Keratinocyte (primary cell): ENCODE measurements around the gene CSMD2. TPM values are rescaled to one million over a fixed set of nuclear protein-coding genes. Genes with fewer than 3 reads are reported as not detected.

Experiments
- DNase-seq: peaks from one replicate; pipeline ENCODE4 v3.0.0-alpha.2; 2011; ENCODE audit warnings: low read depth, missing footprints, low spot score
- FAIRE-seq: peaks from 2 replicates; lab custom pipeline; 2011; peaks lifted over from hg19 to GRCh38; lab: Jason Lieb, UNC
- H2AFZ ChIP-seq: 2 replicates; pipeline ENCODE4 v1.6.0; 2012; ENCODE audit warnings: low read length, control low read depth, inconsistent platforms; ENCODE audit not compliant: control insufficient read depth
- H3K27ac ChIP-seq: 2 replicates; pipeline ENCODE4 v1.5.1; 2011; ENCODE audit warnings: low read length; ENCODE audit not compliant: control insufficient read depth, insufficient read depth
- H3K27me3 ChIP-seq: 3 replicates; pipeline ENCODE4 v1.6.0; 2011; ENCODE audit warnings: low read length; ENCODE audit not compliant: control insufficient read depth, insufficient read depth; ENCODE audit errors: extremely low read depth
- H3K36me3 ChIP-seq, 2 experiments: 2 replicates in 1 of 2; 3 replicates in 1 of 2; pipeline ENCODE4 v1.5.1; 2011; ENCODE audit warnings: low read length in 2 of 2, mild to moderate bottlenecking in 1 of 2; ENCODE audit not compliant: control insufficient read depth in 2 of 2, insufficient read depth in 2 of 2; ENCODE audit errors: extremely low read depth in 1 of 2
- H3K4me1 ChIP-seq: 3 replicates; pipeline ENCODE4 v1.5.1; 2011; ENCODE audit warnings: low read length; ENCODE audit not compliant: control insufficient read depth, insufficient read depth; ENCODE audit errors: extremely low read depth
- H3K4me2 ChIP-seq: 3 replicates; pipeline ENCODE4 v1.6.0; 2011; ENCODE audit warnings: low read depth, low read length; ENCODE audit not compliant: control insufficient read depth, insufficient read depth; ENCODE audit errors: extremely low read depth
- H3K4me3 ChIP-seq, 3 experiments: fragments of 200-600 bp in 1 of 3; sonication (generic) in 1 of 3; 2 replicates in 2 of 3; 3 replicates in 1 of 3; pipeline ENCODE4 v1.5.1; 2011 to 2016; ENCODE audit warnings: low read length in 3 of 3, mild to moderate bottlenecking in 3 of 3, control low read depth in 2 of 3, inconsistent platforms in 1 of 3, low read depth in 1 of 3, mixed read lengths in 1 of 3, mixed run types in 1 of 3, moderate library complexity in 1 of 3; ENCODE audit not compliant: control insufficient read depth in 2 of 3, insufficient read depth in 2 of 3; ENCODE audit errors: extremely low read depth in 1 of 3
- H3K79me2 ChIP-seq: 2 replicates; pipeline ENCODE4 v1.6.0; 2012; ENCODE audit warnings: low read length; ENCODE audit not compliant: control insufficient read depth, insufficient read depth
- H3K9ac ChIP-seq: 3 replicates; pipeline ENCODE4 v1.6.0; 2011; ENCODE audit warnings: low read length; ENCODE audit not compliant: control insufficient read depth, insufficient read depth; ENCODE audit errors: extremely low read depth
- H3K9me1 ChIP-seq: 3 replicates; pipeline ENCODE4 v1.6.0; 2011; ENCODE audit warnings: low read length; ENCODE audit not compliant: control insufficient read depth, insufficient read depth; ENCODE audit errors: extremely low read depth
- H3K9me3 ChIP-seq: 2 replicates; pipeline ENCODE4 v1.5.1; 2012; ENCODE audit warnings: low read depth, low read length; ENCODE audit not compliant: control insufficient read depth
- H4K20me1 ChIP-seq: 3 replicates; pipeline ENCODE4 v1.6.0; 2011; ENCODE audit warnings: low read length; ENCODE audit not compliant: control insufficient read depth, insufficient read depth; ENCODE audit errors: extremely low read depth
- EZH2 ChIP-seq: IDR thresholded peaks from one replicate; pipeline ENCODE4 v1.6.1; 2012; ENCODE audit warnings: inconsistent platforms, mild to moderate bottlenecking, low read length, moderate library complexity
- dilution Hi-C: fragments of 300-500 bp; cut with MboI; formaldehyde crosslinking; loops from one replicate; pipeline ENCODE4 v1.7.0; 2020; ENCODE audit warnings: low sequenced_read_pairs; ENCODE audit not compliant: extremely low pct_ligation_motif_present
- polyA plus RNA-seq, 5 experiments: library from polyadenylated mRNA; depleted of rRNA in 3 of 5; stranded (reverse) in 3 of 5; stranded (forward) in 1 of 5; unstranded in 1 of 5; fragments of >200 nt; gene quantifications; 1 replicate in 1 of 5; 2 replicates in 3 of 5; 3 replicates in 1 of 5; pipeline versions ENCODE4 v1.2.1 to v1.2.3, GENCODE V29; 2011 to 2012; ENCODE audit warnings: missing spikeins in 2 of 5, low read depth in 1 of 5, low replicate concordance in 1 of 5
- TF ChIP-seq, protein P1 (sequence below), 3 experiments: IDR thresholded peaks in 1 of 3; conservative IDR thresholded peaks in 1 of 3; optimal IDR thresholded peaks in 1 of 3; 2 replicates in 2 of 3; 3 replicates in 1 of 3; pipeline versions ENCODE3 to v1.5.1; 2011; ENCODE audit warnings: low read length in 3 of 3, mild to moderate bottlenecking in 3 of 3, moderate library complexity in 2 of 3, control low read depth in 1 of 3, inconsistent platforms in 1 of 3; ENCODE audit not compliant: insufficient read depth in 2 of 3; ENCODE audit errors: extremely low read depth in 1 of 3

CSMD2 gene
- polyA plus RNA-seq, 1 donor (not counting 4 experiments of a cell fraction or from before 2014, with no cell fraction given), result 2.0 TPM

DNA sequence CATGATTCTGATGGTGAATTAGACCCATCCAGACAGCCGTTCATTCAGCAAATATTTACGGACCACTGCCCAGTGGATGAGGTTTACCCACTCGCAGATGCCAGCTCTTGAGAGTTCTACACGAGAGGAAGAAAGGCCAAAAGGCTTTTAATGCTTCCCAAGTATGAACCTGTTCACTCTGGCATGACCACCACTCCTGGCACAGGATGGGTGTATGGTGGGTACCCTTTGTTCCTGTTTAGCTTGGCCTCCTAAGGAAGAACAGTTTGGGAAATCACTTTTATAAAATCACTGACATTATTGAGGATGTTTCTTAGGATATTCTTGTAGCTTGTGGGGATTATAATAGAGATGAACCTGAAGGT lies 233.9 kb downstream of the CSMD2 start:
- Histone ChIP-seq H3K4me2 (no peak overlapping the region), H3K4me3 (no peak overlapping the region), H3K9ac (no peak overlapping the region), H2AFZ (no peak overlapping the region), H3K79me2 (no peaks in the 10 kb centered on the region), H3K9me1 (no peaks in the 10 kb centered on the region), H3K27me3 (no peaks in the 10 kb centered on the region), H3K36me3 (no peaks in the 10 kb centered on the region), H3K4me1 (no peaks in the 10 kb centered on the region), H3K27ac (no peak overlapping the region), H3K9me3 (no peaks in the 10 kb centered on the region), H4K20me1 (no peaks in the 10 kb centered on the region)
- dilution Hi-C loops, result no loop called here
- DNase-seq (no peak), FAIRE-seq (no peak)
- no peak for TF ChIP-seq EZH2
- TF ChIP-seq, protein P1, sequence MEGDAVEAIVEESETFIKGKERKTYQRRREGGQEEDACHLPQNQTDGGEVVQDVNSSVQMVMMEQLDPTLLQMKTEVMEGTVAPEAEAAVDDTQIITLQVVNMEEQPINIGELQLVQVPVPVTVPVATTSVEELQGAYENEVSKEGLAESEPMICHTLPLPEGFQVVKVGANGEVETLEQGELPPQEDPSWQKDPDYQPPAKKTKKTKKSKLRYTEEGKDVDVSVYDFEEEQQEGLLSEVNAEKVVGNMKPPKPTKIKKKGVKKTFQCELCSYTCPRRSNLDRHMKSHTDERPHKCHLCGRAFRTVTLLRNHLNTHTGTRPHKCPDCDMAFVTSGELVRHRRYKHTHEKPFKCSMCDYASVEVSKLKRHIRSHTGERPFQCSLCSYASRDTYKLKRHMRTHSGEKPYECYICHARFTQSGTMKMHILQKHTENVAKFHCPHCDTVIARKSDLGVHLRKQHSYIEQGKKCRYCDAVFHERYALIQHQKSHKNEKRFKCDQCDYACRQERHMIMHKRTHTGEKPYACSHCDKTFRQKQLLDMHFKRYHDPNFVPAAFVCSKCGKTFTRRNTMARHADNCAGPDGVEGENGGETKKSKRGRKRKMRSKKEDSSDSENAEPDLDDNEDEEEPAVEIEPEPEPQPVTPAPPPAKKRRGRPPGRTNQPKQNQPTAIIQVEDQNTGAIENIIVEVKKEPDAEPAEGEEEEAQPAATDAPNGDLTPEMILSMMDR (optimal IDR thresholded peaks at IDR 0.05 in 1 of 3, IDR thresholded peaks at IDR 0.05 in 1 of 3, conservative IDR thresholded peaks at IDR 0.05 in 1 of 3; ENCODE audit: extremely low read depth in 1 of 3, insufficient read depth in 2 of 3, low read length in 3 of 3), result no peak

DNA sequence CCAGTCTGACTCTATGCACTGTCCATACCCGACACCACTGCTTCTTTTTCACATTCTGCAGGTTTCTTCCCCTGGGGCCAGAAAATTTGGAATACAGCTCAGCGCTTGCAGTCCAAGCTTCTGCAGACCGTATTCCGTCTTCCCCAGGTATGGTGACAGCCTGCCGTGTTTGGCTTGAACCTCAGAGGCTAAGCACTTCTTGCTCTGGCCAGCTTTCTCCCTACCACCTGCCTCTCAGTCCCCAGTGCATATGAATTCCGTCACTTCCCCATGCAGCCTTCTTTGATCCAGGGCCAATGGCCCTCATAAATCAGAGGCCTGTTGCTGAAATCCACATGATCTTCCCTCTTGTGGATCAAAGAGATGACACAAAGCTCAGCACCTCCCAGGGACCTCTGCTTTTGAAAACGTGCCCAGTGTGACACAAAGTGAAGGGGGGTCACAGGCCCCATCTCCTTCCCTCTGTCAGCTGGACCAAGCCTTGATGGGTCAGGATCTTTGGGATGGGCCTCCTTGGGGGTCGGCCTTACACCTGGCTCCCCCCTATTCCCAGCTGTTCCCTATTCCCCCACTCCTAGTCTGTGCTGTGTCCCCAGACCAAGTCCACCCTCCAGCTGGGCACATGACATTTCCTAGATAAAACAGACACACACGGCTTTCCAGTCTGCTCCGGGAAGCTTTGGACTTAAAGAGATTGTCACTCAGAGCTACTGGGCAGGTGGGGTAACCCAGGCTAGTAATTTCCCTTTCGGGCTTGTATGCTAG lies 234.5 kb downstream of the CSMD2 start:
- H3K9me3 ChIP-seq, result no peaks in the 10 kb centered on the region
- no peak overlapping the region for H3K27ac ChIP-seq
- H3K27me3 ChIP-seq, result no peaks in the 10 kb centered on the region
- no peak for TF ChIP-seq EZH2
- TF ChIP-seq, protein P1 (optimal IDR thresholded peaks at IDR 0.05 in 1 of 3, IDR thresholded peaks at IDR 0.05 in 1 of 3, conservative IDR thresholded peaks at IDR 0.05 in 1 of 3; ENCODE audit: extremely low read depth in 1 of 3, insufficient read depth in 2 of 3, low read length in 3 of 3), result no peak
- no peak overlapping the region for H3K9ac ChIP-seq
- H3K36me3 ChIP-seq, result no peaks in the 10 kb centered on the region
- dilution Hi-C loops, result no loop called here
- H3K4me1 ChIP-seq, result no peaks in the 10 kb centered on the region
- H3K79me2 ChIP-seq, result no peaks in the 10 kb centered on the region
- FAIRE-seq (no peak), DNase-seq (no peak)
- no peaks in the 10 kb centered on the region for H4K20me1 ChIP-seq
- H3K4me2 ChIP-seq, result no peak overlapping the region
- H2AFZ ChIP-seq, result no peak overlapping the region
- H3K9me1 ChIP-seq, result no peaks in the 10 kb centered on the region
- no peak overlapping the region for H3K4me3 ChIP-seq
